SK-N-MC (cell line): ENCODE results near the gene OR7C1.
"Not testable (repeated sequence)": the region's sequence is repeated elsewhere in the genome, so short reads cannot be mapped to it uniquely, and the experiment has no call there.

Source experiments
- EZH2 ChIP-seq: fragments of 200-600 bp; sonication (generic); IDR thresholded peaks from one replicate; pipeline ENCODE4 v1.6.1; 2017; ENCODE audit warnings: antibody characterized with exemption
- POLR2AphosphoS5 ChIP-seq: IDR thresholded peaks from 2 replicates; pipeline ENCODE4 v1.6.1; 2012; ENCODE audit warnings: mild to moderate bottlenecking, low read depth, low read length, borderline replicate concordance

- TF ChIP-seq EZH2, POLR2AphosphoS5: not testable (repeated sequence)
These were observed 53.1 kb downstream of the OR7C1 start for GRCh38 chr19:14781713-14782536.
